SH-SY5Y (cell line): ENCODE data around the gene ABHD4.

Experiments used
- GATA2 ChIP-seq: IDR thresholded peaks from 2 replicates; pipeline ENCODE4 v1.6.1; 2011; ENCODE audit warnings: mild to moderate bottlenecking, low read depth, low read length
- GATA3 ChIP-seq: IDR thresholded peaks from 2 replicates; pipeline ENCODE4 v1.6.1; 2011; ENCODE audit warnings: low read depth, mild to moderate bottlenecking, low read length, moderate library complexity

Gene ABHD4

GRCh38 chr14:22598896-22599244, 770 bp downstream of the ABHD4 start:
- TF ChIP-seq GATA3 (no peak), GATA2 (no peak)

DNA sequence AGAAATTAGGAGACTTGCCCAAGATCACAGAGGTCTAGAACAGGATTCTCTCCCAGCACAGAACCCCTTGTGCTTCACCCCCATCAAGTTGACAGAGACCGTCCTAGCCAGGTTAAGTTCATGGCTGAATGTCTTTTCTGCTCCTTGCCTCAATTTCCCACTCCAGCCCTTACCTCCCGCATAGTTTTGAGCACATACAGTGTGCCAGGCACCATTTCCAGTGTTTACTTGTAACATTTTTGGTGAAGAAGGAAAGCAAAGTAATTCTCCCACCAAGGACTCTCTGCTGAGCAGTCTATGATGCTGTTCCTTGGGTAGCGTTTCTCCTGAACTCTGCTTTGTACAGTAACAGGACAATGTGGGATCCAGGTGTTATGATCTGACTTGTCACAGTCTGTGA, 1.2 kb downstream of the ABHD4 start:
- TF ChIP-seq GATA3 (no peak), GATA2 (no peak)

DNA sequence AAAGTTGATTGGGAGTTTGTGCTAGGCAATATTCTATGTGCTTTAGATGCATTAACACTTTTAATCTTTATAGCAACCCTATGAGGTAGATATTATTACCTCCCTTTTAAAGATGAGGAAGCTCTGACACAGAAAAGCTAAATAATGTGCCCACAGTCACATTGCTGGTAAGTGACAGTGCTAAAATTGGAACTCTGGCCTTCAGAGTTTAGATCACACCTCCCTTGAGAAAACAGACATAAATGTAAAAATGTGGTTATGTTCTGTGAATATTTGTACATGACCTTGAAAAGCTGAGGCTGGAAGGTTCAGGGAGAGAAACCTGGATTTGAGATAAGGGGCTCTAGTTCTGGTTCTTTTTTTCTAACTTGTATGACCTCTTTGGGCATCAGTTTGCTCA, 1.9 kb downstream of the ABHD4 start:
- no peak for TF ChIP-seq GATA2
- TF ChIP-seq GATA3 = no peak

GRCh38 chr14:22601456-22601855, 3.4 kb downstream of the ABHD4 start:
- no peak for TF ChIP-seq GATA3
- TF ChIP-seq GATA2 = no peak

DNA sequence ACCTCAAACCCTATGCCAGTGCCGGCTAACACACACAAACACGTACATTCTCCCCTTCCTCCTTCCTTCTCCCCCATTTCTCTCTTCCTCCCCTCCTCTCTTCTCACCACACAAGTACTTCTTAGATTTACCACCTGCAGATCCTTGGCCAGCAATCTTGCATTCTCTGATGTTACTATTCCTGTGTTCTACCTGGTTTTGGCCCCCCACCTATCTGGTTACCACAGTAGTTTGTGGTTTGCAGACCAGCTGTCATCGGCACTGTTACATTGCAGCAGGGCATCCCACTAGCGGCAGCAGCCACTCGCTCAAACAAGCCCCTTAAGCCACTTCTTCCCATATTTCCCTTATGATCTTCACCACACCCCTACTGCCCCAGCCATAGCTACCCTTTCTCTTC, 3.9 kb downstream of the ABHD4 start:
- TF ChIP-seq GATA3 (no peak), GATA2 (no peak)

DNA sequence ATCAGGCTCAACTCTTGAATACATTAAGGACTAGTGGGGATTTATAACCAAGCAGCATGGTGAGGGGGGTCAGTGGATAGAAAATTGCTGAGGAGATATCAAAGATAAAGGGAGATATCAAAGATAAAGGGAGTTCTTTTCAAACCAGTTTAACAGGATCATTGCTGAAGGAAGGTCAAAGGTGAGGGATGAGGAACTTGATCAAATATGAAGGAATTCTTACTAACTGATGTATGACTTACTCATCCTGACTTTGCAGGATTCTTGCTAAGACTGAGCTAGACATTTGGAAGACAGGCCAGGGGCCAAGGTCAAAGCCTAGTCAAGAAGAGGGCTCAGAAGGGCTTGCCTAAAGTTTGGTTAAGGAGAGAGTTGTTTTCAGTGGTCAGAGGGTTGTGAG, 4.8 kb downstream of the ABHD4 start:
- no peak for TF ChIP-seq GATA3
- no peak for TF ChIP-seq GATA2

DNA sequence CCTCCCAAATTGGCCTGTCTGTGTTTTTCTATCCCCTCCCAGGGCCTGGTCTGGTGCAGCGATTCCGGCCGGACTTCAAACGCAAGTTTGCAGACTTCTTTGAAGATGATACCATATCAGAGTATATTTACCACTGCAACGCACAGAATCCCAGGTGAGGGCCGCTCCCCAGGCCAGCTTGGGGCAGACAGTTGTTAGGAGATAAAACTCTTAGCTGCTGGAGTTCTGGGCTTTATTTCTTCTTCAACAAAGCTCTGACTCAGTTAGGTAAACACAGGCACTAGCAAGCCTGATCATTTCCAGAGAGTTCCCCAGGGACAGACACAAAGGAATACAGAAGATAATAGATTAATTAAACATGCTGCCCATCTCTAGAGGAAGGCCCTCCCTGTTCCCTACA, 8.3 kb downstream of the ABHD4 start:
- TF ChIP-seq GATA2 (no peak), GATA3 (no peak)

GRCh38 chr14:22607291-22607690, 9.2 kb downstream of the ABHD4 start:
- TF ChIP-seq GATA3 (no peak), GATA2 (no peak)

DNA sequence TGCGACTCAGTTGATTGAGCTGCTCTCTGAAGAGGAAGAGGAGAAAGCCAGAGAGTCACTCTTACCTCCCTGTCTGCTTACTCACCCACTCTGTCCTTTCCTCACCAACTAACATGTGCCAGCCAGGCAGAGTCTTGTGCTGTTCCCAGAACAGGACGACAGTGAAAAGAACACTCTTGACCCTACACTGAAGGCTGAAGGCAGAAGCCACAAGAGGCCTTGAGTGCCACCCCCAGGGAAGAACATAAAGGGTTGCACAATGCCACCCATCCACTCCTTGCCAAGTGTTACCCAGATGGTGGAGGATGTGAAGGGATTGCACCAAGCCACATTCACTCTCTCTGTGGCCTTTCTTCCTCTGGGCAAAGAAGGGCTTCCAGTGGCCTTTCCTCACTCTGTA, 12.8 kb downstream of the ABHD4 start:
- TF ChIP-seq GATA2 = no peak
- TF ChIP-seq GATA3 = no peak

DNA sequence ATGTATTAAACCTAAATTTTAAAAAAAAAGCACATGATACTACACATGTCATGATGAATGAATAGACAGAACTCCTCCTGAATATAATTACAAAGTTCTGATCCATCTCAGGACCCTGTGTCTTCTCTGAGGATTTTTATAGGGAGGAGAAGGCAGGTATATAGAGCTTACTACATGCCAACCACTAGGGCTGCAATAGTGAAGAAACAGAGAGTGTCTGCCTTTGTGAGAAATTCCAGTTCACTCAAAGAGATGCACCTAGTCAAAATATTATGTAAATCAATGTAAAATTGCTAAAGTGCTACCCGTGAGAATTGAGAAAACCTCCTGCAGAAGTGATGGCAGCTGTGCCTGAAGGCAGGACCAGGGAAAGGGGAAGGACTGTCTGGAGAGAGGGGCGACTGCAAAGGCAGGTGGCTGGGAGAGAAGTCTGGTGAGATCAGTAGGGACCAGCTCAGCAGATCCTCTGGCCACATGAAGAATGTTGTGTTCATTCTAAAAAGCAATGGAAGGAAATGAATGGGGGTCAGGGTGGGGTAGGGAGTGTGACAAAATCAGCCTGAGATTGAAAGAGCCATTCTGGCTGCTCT, 15.1 kb downstream of the ABHD4 start:
- TF ChIP-seq GATA3 (no peak), GATA2 (no peak)

DNA sequence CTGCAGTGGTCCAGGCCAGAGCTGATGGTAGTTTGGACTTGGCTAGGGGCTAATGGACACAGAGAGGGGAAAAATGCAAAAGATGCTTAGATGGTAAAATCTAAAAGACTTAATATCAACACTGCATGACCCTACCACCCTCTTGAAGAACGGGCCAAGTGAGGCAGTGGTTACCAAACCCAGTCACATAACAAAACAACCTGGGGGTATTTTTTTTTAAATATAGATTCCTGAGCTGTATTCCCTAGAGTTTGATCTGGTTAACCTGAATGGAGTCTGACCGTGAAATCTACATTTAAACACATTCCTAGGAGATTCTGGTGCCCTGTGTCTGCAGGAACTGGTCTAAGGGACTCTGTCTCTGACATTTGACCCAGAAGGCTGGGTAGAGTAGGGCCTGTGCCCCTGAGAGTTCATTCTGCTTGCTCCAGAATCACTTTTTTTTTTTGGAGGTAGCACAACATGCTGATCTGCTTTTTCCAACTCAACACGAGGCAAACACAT, 15.7 kb downstream of the ABHD4 start:
- TF ChIP-seq GATA2 (no peak), GATA3 (no peak)

DNA sequence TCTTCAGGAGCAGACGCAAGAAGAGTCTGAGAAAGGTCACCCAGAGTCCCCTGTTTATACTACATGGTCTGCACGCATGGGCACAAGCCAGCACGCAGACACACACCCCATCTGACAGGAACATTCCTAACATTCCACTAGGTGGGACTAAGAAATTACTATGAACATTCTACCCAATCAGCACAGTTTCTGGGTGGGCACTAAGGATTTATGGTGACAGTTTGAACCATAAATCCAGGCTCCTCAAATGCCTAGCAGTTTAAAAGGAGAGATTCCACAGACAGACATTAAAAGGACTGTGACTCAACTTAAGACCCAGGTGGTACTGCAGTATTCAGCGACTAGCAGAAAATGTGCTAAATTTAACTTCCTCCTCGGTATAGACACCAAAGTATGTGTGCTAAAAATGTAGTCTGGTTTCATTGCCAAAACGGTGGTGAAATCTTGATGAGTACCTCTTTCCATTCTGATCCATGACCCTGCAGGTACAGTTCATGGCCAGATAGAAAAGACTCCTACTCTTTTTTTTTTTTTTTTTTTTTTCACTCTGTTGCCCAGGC, 16.2 kb downstream of the ABHD4 start:
- TF ChIP-seq GATA2 (no peak), GATA3 (no peak)

- no peak for TF ChIP-seq GATA3
- no peak for TF ChIP-seq GATA2
These were observed 24.2 kb downstream of the ABHD4 start for GRCh38 chr14:22622255-22622654.

GRCh38 chr14:22623047-22623446, 24.9 kb downstream of the ABHD4 start:
- no peak for TF ChIP-seq GATA3
- no peak for TF ChIP-seq GATA2

GRCh38 chr14:22626590-22626989, 28.5 kb downstream of the ABHD4 start:
- no peak for TF ChIP-seq GATA2
- no peak for TF ChIP-seq GATA3

DNA sequence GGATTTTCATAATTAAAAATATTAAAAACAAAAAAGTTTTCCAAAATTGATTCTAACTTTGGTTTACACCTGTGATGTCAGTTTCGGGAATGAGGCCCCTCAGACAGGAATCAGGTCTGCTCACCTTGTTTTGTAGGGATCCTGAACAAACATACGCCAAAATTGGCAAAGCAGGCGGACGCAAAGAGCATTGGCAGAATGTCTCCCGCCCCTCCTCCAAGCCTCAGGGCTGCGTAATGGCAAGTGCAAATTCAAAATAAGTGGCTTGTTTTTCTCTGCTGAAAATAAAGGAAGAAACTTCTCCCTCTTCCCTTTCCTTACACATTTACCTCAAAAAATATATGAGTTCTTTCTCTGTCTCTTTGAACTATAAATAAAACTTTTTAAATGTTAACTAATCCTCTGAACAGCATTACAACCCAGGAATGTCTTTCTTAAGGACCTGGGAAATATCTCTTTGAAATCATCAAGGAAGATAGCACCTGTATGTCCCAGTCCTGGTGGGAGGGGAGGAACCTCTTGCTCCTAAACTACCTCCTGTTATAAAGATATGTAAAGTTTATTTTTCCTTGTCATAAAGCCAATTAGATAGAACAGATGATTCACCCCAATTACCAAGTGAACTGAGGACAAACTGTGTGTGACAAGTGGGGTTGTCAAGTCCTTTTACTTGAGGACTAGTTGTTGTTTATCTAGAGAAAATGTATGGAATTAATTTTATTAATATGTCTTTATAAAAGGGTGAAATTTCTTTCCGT, 29.6 kb downstream of the ABHD4 start:
- TF ChIP-seq GATA2 (no peak), GATA3 (no peak)
